GM12878 (cell line): ENCODE measurements around the gene LDLRAD4. TPM values are rescaled to one million over a fixed set of nuclear protein-coding genes. Genes with fewer than 3 reads are reported as not detected.

Experiments used
- ATAC-seq: fragments of 200-7000 bp; cut with Tn5 transposase; 3 replicates; pipeline ENCODE4 v1.9.1; 2020; ENCODE audit warnings: mild to moderate bottlenecking, moderate library complexity
- BruUV-seq: library from RNA; stranded (reverse); fragments of 400-500 nt; replicated peaks from 2 replicates; lab custom pipeline; 2021; lab: Mats Ljungman, UMichigan
- CTCF ChIA-PET: fragments of 300-600 bp; sonication (Branson Sonifier 250); formaldehyde crosslinking; extraction: SDS; loops from one replicate; lab custom pipeline; 2021; ENCODE audit warnings: inconsistent platforms; lab: Yijun Ruan, JAX
- POLR2A ChIA-PET: fragments of 350-600 bp; formaldehyde crosslinking; extraction: SDS; loops from one replicate; lab custom pipeline; 2021; ENCODE audit warnings: inconsistent platforms; lab: Charles Lee
- RAD21 ChIA-PET: fragments of 300-600 bp; sonication (Branson Sonifier 250); formaldehyde crosslinking; loops from one replicate; lab custom pipeline; 2023; ENCODE audit warnings: antibody characterized with exemption; ENCODE audit not compliant: unreplicated experiment; lab: Charles Lee
- SMC1A ChIA-PET: fragments of 300-600 bp; sonication (Branson Sonifier 250); formaldehyde crosslinking; loops from one replicate; lab custom pipeline; 2023; ENCODE audit not compliant: unreplicated experiment, uncharacterized antibody; lab: Charles Lee
- DNase-seq: peaks from one replicate; pipeline ENCODE4 v3.0.0-alpha.2; 2011; ENCODE audit warnings: low read depth, low spot score
- FAIRE-seq: peaks from 3 replicates; lab custom pipeline; 2011; peaks lifted over from hg19 to GRCh38; lab: Jason Lieb, UNC
- H2AFZ ChIP-seq: 2 replicates; pipeline ENCODE4 v1.6.0; 2011; ENCODE audit warnings: low read depth, low read length, control low read depth; ENCODE audit not compliant: control insufficient read depth
- H3K27ac ChIP-seq: 2 replicates; pipeline ENCODE4 v1.5.1; 2011; ENCODE audit warnings: control low read depth; ENCODE audit not compliant: control insufficient read depth, insufficient read depth
- H3K27me3 ChIP-seq, 2 experiments: replicated peaks in 1 of 2; 2 replicates each; pipeline versions ENCODE4 v1.6.0 to v1.6.1; 2011; ENCODE audit warnings: low read length in 1 of 2; ENCODE audit not compliant: control insufficient read depth in 2 of 2, insufficient read depth in 2 of 2
- H3K36me3 ChIP-seq, 2 experiments: 2 replicates each; pipeline ENCODE4 v1.5.1; 2011; ENCODE audit warnings: low read length in 1 of 2; ENCODE audit not compliant: control insufficient read depth in 2 of 2, insufficient read depth in 2 of 2
- H3K4me1 ChIP-seq: 2 replicates; pipeline ENCODE4 v1.6.1; 2011; ENCODE audit warnings: mild to moderate bottlenecking, low read length, moderate library complexity, mixed read lengths; ENCODE audit not compliant: control insufficient read depth, insufficient read depth
- H3K4me2 ChIP-seq: 2 replicates; pipeline ENCODE4 v1.6.0; 2011; ENCODE audit warnings: control low read depth; ENCODE audit not compliant: control insufficient read depth, insufficient read depth
- H3K4me3 ChIP-seq: fragments of 200-600 bp; sonication (generic); 2 replicates; pipeline ENCODE4 v1.5.1; 2016
- H3K79me2 ChIP-seq: 2 replicates; pipeline ENCODE4 v1.6.0; 2011; ENCODE audit warnings: low read length; ENCODE audit not compliant: control insufficient read depth, insufficient read depth
- H3K9ac ChIP-seq: 2 replicates; pipeline ENCODE4 v1.8.0; 2011; ENCODE audit warnings: low read length, control low read depth, mixed read lengths; ENCODE audit not compliant: control insufficient read depth, insufficient read depth
- H3K9me3 ChIP-seq: replicated peaks from 3 replicates; pipeline ENCODE4 v1.5.1; 2011; ENCODE audit warnings: mild to moderate bottlenecking, low read length; ENCODE audit not compliant: control insufficient read depth, insufficient read depth
- H4K20me1 ChIP-seq: 2 replicates; pipeline ENCODE4 v1.6.0; 2011; ENCODE audit not compliant: control insufficient read depth, insufficient read depth
- BCL11A ChIP-seq: IDR thresholded peaks from 2 replicates; pipeline ENCODE4 v1.6.1; 2011; ENCODE audit warnings: low read depth, low read length
- KLF5 ChIP-seq: fragments of 450-650 bp; IDR thresholded peaks from 2 replicates; pipeline ENCODE4 v1.6.1; 2014; ENCODE audit warnings: mild to moderate bottlenecking; ENCODE audit not compliant: partially characterized antibody
- SUPT20H ChIP-seq: IDR thresholded peaks from 2 replicates; pipeline ENCODE4 v1.6.1; 2011; ENCODE audit warnings: low read depth, mild to moderate bottlenecking, low read length, moderate library complexity, borderline replicate concordance; ENCODE audit not compliant: control insufficient read depth
- WRNIP1 ChIP-seq: IDR thresholded peaks from 2 replicates; pipeline ENCODE4 v1.6.1; 2011; ENCODE audit warnings: low read depth, low read length, improper control_type of control experiment, borderline replicate concordance
- ZSCAN29 ChIP-seq: fragments of 450-650 bp; IDR thresholded peaks from 2 replicates; pipeline ENCODE4 v1.6.1; 2017; ENCODE audit warnings: mild to moderate bottlenecking, moderate library complexity
- WGBS: methylation state at CpG from one replicate; pipeline ENCODE4 v1.1.6; 2016; ENCODE audit warnings: low lambda C conversion rate; ENCODE audit not compliant: insufficient replicate concordance, insufficient coverage; ENCODE audit errors: missing lambda C conversion rate; 5-methylcytosine and 5-hydroxymethylcytosine counted together
- in situ Hi-C: fragments of 300-500 bp; cut with MboI; formaldehyde crosslinking; loops from 9 replicates; pipeline ENCODE4 v1.14.3; 2018; ENCODE audit warnings: mixed read lengths
- intact Hi-C: fragments of 100-400 bp; cut with micrococcal nuclease; formaldehyde crosslinking; loops from one replicate; pipeline ENCODE4 v1.14.2; 2022; ENCODE audit not compliant: unreplicated experiment
- polyA plus RNA-seq, 11 experiments: library from polyadenylated mRNA; depleted of rRNA in 4 of 11; unstranded in 6 of 11; stranded (reverse) in 5 of 11; fragments of >200 nt; fragmentation: Nextera tagmentation in 4 of 11; fragmentation: Illumina TruSeq in 1 of 11; extraction: Ambion mirVana in 4 of 11; extraction: Trizol in 1 of 11; gene quantifications; 1 replicate in 1 of 11; 2 replicates in 10 of 11; pipeline versions ENCODE4 v1.2.1 to v1.2.3, GENCODE V29; 2011 to 2016; ENCODE audit warnings: inconsistent platforms in 2 of 11, missing spikeins in 2 of 11, low read depth in 1 of 11
- total RNA-seq, 4 experiments: library from RNA; depleted of rRNA in 3 of 4; stranded (reverse); fragments of >200 nt in 3 of 4; fragmentation: Illumina TruSeq in 1 of 4; extraction: Trizol in 1 of 4; gene quantifications; 2 replicates each; pipeline versions ENCODE4 v1.2.1 to v1.2.3, GENCODE V29; 2013 to 2021
- TF ChIP-seq, protein P1 (sequence below): fragments of 450-650 bp; IDR thresholded peaks from 2 replicates; pipeline ENCODE4 v1.6.1; 2016; ENCODE audit warnings: mild to moderate bottlenecking, moderate library complexity, borderline replicate concordance

Gene LDLRAD4
- total and polyA plus RNA-seq, 10 of the 15 experiments (the other 5 are each of a cell fraction or from before 2014, with no cell fraction given) = 2.7 to 16.8 (median 11.2) TPM

DNA sequence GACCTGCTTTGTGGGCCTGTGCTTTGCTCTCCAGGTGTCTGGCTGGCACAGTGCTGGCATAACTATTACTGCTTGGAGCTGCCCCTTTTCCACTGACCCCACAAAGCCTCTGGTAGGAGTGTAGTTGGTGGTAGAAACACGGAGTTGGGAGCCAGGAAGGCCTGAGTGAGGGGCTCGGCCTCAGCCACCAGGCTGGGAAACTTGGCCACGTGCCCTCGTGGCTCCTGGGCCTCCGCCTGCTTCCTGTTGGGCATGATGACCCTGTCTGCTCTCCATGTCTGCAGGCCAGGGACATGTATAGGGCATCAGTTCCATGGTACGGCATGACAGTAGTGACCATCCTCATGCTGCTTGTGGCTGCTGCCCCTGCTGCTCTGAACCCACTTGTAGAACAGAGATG, 266.6 kb downstream of the LDLRAD4 start:
- intact Hi-C loops = no loop called here
- SMC1A ChIA-PET = no interaction called here
- in situ Hi-C loops = no loop called here
- WGBS = 63% methylated on average over 4 of the region's 6 CpGs
- H3K9me3 ChIP-seq = no peaks in the 10 kb centered on the region
- no TSS peak for BruUV-seq
- ATAC-seq (no peak), DNase-seq (no peak), FAIRE-seq (no peak)
- no peak overlapping the region for H3K9ac ChIP-seq
- H3K4me1 ChIP-seq = peaks cover 14% of the 10 kb centered on the region
- TF ChIP-seq BCL11A = no peak
- no peak for TF ChIP-seq ZSCAN29
- no peaks in the 10 kb centered on the region; a peak in 1 of 4 replicates for H3K36me3 ChIP-seq
- CTCF ChIA-PET = no interaction called here
- no peak overlapping the region for H3K4me3 ChIP-seq
- RAD21 ChIA-PET = no interaction called here
- H3K27ac ChIP-seq = no peak overlapping the region
- H3K79me2 ChIP-seq = no peaks in the 10 kb centered on the region
- POLR2A ChIA-PET = no interaction called here
- peaks cover 0 to 2% of the 10 kb centered on the region in 2 experiments; a peak in 2 of 4 replicates for H3K27me3 ChIP-seq
- no peak overlapping the region for H2AFZ ChIP-seq
- H4K20me1 ChIP-seq = no peaks in the 10 kb centered on the region
- H3K4me2 ChIP-seq = no peak overlapping the region

GRCh38 chr18:13485604-13486003, 267.0 kb downstream of the LDLRAD4 start:
- Histone ChIP-seq H3K9me3 (no peaks in the 10 kb centered on the region), H4K20me1 (no peaks in the 10 kb centered on the region), H3K9ac (no peak overlapping the region), H3K4me1 (peaks cover 14% of the 10 kb centered on the region), H3K4me3 (no peak overlapping the region), H3K27me3 (peaks cover 0 to 2% of the 10 kb centered on the region in 2 experiments; a peak in 2 of 4 replicates), H3K27ac (no peak overlapping the region), H3K36me3 (no peaks in the 10 kb centered on the region; a peak in 1 of 4 replicates), H3K79me2 (no peaks in the 10 kb centered on the region), H2AFZ (no peak overlapping the region), H3K4me2 (no peak overlapping the region)
- in situ Hi-C loops = no loop called here
- DNase-seq (no peak), FAIRE-seq (no peak), ATAC-seq (no peak)
- intact Hi-C loops = no loop called here
- ChIA-PET RAD21 (no interaction called here), SMC1A (interaction anchor here (1.1 kb wide), 1 partner anchor 270 kb away, joined by 3 read pairs; no protein-coding TSS in a partner anchor), POLR2A (no interaction called here), CTCF (no interaction called here)
- BruUV-seq = no TSS peak
- WGBS = 77% methylated on average over 7 of the region's 7 CpGs
- TF ChIP-seq BCL11A = no peak
- no peak for TF ChIP-seq KLF5
- no peak for TF ChIP-seq SUPT20H
- TF ChIP-seq WRNIP1 = no peak
- TF ChIP-seq, protein P1, sequence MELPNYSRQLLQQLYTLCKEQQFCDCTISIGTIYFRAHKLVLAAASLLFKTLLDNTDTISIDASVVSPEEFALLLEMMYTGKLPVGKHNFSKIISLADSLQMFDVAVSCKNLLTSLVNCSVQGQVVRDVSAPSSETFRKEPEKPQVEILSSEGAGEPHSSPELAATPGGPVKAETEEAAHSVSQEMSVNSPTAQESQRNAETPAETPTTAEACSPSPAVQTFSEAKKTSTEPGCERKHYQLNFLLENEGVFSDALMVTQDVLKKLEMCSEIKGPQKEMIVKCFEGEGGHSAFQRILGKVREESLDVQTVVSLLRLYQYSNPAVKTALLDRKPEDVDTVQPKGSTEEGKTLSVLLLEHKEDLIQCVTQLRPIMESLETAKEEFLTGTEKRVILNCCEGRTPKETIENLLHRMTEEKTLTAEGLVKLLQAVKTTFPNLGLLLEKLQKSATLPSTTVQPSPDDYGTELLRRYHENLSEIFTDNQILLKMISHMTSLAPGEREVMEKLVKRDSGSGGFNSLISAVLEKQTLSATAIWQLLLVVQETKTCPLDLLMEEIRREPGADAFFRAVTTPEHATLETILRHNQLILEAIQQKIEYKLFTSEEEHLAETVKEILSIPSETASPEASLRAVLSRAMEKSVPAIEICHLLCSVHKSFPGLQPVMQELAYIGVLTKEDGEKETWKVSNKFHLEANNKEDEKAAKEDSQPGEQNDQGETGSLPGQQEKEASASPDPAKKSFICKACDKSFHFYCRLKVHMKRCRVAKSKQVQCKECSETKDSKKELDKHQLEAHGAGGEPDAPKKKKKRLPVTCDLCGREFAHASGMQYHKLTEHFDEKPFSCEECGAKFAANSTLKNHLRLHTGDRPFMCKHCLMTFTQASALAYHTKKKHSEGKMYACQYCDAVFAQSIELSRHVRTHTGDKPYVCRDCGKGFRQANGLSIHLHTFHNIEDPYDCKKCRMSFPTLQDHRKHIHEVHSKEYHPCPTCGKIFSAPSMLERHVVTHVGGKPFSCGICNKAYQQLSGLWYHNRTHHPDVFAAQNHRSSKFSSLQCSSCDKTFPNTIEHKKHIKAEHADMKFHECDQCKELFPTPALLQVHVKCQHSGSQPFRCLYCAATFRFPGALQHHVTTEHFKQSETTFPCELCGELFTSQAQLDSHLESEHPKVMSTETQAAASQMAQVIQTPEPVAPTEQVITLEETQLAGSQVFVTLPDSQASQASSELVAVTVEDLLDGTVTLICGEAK = no peak
